HG03060 (cell line): ENCODE data around the gene ME2.
"Not testable (repeated sequence)": the region's sequence is repeated elsewhere in the genome, so short reads cannot be mapped to it uniquely, and the experiment has no call there.

Experiments used
- ATAC-seq: cut with Tn5 transposase; IDR thresholded peaks from one replicate; pipeline ENCODE4 v1.9.1; 2021; ENCODE audit warnings: low read depth, moderate number of reproducible peaks; ENCODE audit not compliant: unreplicated experiment

Gene ME2

DNA sequence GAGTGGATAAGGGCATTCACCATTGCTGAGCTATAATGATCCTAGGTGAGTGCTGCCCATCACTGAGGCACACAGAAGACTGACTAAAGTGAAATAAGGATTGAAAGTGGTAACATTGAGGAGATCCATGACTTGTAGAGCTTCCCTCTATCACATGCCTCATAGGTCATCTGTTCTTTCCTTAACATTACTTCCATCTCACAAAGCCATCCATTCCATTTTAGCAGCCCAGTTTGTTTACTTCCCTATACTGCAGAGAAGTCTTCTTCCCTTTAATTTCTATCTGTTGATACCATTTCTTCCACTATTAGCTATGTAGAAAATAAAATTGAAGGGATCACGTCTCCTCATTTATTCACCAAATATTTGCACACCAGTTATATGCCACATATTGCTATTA, 32.1 kb downstream of the ME2 start:
- no peak for ATAC-seq

DNA sequence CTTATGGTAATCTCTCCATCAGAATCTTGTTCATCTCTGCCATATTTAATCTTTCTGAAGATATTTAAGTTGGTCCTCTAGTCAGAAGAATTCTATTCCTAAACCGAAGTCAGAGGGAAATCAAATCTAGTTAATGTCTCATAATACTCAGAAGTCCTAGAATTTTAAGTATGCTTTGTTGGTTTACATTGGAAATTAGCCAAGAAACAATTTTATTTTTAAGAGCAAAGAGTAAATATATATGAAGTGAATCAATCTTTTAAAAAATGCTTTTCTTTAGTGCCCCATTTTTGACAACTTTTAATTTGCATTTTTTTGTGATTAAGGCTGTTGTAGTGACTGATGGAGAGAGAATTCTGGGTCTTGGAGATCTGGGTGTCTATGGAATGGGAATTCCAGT, 38.1 kb downstream of the ME2 start:
- no peak for ATAC-seq

DNA sequence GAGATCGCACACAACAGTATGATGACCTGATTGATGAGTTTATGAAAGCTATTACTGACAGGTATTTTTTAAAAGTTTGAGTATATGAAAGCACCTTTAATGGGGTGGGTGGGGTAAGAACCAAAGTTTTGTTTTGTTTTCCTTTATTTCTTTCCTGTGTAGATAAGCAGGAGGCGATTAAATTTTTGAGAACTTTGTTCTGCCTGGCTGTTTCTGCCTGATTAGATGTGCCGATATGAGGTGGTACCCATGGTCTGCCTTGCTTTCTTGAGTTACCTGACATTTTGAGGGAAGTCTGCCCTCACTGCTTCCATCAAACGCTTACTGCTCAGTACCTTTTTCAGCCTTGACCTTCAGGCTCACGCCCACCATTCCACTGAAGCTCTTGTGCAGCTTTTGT, 39.2 kb downstream of the ME2 start:
- no peak for ATAC-seq

DNA sequence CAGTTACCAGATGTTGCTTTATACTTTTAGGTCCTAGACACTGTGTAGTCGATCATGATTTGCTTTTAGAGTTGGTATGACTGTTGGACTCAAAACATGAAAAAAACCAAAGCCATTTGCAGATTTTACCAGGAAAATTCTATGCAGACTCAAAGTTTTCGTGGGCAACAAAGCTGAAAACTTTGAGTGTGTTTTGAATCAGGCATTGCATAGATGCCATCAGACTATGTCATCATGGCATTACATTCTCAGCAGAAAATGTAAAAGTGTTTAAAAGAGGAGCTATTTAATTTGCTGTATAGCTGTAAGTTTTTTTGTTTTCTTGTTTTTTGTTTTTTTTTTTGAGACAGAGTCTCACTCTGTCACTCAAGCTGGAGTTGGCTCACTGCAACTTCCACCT, 45.5 kb downstream of the ME2 start:
- ATAC-seq: no peak

DNA sequence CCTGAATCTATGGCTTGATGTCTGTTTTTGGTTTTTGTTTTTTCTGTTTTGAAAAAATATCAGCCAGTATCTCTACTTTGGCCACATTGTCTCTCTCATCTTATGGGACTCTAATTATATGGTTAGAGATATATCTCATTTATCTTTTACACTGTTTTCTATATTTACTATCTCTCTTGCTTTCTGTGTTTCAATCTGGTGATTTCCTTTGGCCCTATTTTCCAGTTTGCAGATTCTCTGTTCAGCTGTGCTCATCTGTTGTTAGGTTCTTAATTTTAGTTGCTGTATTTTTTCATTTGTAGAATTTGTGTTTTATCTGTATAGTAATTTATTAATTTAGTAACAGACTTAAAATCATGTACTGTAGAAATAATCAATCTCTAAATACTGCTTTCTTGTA, 47.6 kb downstream of the ME2 start:
- ATAC-seq: no peak

DNA sequence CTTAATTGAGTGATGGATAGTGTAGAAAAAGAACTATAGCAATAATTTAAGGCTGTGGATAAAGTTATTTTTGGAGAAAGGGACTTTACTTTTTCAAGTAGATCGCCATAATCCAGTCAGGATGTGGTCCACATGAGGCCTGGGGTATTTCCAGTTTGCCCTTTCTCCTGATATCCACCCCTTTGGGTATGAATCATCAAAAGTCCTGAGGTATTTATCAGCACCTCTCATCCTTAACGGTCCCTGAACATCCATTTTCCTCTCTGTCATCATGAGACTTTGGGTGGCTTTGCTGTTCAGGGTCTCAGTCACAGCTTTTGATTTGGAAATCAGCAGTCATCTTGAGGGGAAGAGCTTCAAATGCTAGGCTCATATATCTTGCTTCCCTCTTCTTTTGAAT, 49.6 kb downstream of the ME2 start:
- ATAC-seq: no peak

DNA sequence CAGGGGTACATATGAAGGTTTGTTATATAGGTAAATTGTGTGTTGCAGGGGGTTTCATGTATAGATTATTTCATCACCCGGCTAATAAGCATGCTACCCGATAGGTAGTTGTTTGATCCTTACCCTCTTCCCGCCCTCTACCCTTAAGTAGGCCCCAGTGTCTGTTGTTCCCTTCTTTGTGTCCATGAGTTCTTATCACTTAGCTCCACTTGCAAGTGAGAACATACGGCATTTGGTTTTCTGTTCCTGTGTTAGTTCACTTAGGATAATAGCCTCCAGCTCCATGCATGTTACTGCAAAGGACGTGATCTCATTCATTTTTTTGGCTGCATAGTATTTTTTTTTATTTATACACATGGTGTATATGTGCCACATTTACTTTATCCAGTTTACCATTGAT, 54.8 kb downstream of the ME2 start:
- ATAC-seq: no peak

DNA sequence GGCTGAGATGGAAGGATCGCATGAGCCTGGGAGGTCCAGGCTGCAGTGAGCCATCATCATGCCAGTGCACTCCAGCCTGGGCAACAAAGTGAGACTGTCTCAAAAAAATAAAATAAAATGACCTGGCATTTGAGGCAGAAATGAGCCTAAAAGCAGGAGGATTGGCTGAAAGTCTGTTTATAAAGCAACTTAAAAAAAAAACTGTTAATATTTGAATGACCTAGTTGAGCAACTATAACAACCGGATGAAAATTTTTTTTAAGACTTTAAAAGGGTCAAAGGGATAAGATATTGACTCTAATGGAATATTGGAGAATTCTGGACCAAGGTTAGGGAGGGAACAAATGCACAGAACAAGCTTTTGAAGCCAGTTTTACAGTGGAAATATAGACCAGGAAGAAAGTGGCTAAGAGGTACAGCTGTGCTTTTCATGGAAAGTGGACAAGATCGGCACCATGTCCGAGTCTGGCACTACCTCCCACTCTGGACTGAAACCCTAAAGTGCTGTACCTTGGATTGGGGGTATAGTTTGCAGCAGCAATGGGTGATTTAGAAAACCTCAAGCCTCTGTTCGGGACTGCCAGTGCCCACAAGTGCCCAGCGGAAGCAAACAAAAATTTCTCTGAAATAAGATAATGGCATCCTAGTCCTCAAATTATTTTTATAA, 55.8 kb downstream of the ME2 start:
- no peak for ATAC-seq

DNA sequence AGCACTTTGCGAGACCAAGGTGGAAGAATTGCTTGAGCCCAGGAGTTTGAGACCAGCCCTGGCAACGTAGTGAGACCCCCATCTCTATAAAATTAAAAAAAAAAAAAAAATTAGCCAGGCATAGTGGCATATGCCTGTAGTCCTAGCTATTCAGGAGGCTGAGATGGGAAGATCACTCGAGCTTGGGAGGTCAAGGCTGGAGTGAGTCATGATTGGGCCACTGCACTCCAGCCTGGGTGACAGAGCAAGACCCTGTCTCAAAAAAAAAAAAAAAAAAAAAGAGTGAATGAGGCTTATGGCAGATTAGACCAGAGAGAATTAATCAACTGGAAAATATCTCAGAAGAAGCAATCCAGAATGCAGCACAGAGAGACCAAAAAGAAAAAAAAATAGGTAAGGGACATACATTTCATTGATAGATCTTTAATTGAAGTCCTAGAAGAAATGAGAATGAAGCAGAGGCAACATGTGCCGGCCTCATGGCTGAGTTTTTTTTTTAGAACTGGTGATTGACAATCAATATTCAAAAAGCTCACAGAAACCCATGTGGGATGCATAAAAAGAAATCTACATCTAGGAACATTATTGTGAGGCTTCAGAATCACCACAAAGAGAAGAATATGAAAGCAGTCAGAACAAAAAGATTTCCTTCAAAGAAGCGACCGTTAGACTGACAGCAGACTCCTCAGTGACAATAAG, 56.7 kb downstream of the ME2 start:
- no peak for ATAC-seq

DNA sequence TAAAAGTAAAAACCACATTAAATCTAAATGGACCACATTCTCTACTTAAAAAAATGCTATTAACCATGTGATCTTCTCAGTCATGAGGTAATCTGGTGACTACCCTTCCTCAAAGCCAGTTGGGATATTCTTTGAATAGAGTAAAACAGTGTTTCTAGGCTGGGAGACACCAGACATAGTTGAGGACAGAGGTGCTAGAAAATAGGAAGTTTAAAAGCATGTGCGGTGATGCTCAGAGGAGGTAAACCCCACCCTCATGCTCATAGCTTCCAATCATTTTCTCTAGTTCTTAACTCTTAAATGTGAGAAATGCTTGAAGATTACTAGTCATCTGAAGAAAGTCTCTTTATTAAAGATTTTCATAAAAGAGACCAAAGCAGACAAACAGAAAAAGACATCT, 58.3 kb downstream of the ME2 start:
- ATAC-seq: no peak

DNA sequence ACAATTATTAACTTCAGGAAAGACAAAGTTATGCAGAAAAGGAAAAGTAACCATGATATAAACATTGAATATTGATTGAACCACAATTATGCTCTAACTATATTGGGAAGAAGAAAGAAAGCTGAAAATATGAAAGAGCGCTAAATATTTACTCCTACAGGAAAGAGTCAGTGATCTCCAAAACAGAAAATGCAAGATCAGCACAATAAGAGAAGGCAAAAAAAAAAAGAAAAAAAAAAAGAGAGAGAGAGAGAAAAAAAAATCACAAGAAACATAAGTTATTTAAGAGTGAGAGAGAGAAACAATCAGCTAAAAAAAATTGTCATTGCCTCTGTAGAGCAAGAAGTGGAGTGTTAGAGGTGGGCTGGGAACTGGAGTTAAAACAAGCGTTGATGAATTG, 60.0 kb downstream of the ME2 start:
- ATAC-seq: no peak

DNA sequence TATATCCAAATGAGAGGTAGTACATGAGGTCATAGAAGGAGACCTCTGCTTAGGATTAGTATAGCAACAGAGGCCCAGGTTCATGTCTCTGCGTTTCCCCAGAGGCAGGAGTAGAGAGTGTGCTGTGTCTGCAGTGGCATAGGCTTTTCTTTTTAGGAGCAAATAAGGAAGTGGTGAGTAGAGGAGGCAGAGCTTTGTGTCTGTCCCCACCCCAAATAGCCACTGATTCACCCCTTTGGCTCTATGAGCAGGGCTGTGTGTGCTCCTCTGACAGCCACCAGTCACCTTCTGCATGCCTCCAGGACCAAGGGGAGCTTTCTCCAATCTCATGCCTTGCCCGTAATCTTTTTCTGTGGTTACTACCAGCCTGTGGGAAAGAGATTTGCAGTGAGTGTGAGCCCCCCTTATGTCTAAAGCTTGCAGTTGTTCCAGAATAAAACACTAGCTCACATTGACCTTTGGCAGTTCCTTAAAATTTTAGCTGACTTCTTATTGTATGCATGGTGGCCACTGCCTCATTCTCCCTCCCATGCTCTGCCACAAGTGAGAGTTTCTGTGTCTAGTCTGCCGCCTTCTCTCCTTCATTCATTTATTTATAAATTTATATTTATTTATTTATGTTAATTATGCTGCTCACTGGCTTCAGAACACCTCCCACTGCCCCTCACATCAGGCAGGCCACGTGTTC, 65.5 kb downstream of the ME2 start:
- ATAC-seq: no peak

DNA sequence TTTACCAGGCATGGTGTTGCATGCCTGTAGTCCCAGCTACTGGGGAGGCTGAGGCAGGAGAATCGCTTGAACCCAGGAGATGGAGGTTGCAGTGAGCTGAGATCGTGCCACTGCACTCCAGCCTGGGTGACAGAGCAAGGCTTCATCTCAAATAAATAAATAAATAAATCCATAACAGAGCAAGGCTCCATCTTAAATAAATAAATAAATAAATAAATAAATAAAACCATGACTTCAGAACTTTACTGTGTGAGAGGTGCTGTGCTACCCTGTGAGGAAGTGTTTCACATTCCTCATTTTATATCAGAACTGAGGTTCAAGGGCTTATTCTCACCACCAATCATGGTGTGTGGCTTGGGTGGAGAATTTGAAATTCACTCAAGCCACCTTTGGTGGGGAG, 67.0 kb downstream of the ME2 start:
- ATAC-seq: not testable (repeated sequence)

DNA sequence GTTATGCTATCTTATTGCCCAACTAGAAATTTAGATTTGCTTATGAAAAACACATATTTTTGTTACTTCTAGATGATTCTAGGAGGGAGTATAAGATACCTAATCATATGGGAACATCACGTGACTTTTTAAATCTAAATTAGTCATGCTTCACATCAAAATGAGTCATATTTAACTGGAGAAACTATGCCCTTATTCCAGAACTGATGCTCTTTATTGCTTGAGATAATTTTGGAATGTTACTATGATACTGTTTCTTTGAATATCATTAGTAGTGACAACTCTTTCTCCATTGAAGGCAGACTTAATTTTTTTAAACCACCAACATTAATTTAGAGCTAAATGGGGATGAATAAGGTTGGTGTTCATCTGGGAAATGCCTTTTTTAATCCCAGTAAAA, 69.0 kb downstream of the ME2 start:
- no peak for ATAC-seq

DNA sequence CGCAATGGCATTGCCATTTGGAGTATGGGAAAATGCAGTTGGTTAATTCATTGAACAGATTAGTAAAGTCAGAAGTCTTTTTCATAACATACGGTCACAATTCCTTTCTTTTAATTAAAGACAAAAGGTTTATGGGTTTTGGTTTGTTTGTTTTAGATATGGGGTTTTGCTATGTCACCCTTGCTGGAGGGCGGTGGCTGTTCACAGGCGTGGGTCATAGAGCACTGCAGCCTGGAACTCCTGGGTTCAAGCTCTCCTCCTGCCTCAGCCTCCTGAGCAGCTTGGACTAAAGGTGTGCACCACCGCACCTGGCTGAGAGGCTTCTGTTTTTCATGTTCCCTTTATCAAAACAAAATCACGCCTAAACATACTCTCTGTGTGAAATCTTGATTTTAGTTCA, 70.3 kb downstream of the ME2 start:
- no peak for ATAC-seq

DNA sequence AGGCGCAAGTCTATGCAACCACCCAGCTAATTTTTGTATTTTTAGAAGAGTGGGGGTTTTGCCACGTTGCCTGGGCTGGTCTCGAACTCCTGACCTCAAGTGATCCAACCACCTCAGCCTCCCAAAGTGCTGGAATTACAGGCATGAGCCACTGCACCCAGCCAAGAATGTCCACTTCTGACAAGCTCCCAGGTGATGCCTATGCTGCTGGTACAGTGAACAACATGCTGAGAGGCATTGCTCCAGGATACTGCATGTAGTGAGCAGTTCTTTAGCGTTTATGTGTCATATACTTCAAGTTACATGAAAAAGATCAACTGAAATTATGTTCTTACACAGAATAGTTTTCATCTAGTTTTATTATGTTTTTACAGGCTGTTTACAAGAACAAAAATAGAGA, 71.7 kb downstream of the ME2 start:
- ATAC-seq: no peak

DNA sequence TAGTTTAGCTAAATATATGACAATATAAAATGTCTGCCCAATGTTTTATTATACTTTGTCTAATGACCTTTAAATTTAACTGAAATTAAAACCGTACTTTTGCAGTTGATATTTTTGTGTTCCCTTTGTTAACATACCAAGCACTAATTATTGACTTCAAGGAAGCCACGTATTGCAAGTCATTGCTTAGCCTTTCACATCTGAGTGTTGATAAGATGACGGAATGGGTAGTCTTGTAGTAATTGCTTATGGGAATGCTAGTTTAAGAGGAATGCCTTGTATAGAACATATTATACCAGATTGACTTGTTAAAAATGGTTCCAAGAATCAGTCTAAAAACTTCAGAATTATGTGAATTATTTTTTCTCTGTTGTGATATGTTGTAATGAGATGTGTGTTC, 74.9 kb downstream of the ME2 start:
- ATAC-seq: no peak

DNA sequence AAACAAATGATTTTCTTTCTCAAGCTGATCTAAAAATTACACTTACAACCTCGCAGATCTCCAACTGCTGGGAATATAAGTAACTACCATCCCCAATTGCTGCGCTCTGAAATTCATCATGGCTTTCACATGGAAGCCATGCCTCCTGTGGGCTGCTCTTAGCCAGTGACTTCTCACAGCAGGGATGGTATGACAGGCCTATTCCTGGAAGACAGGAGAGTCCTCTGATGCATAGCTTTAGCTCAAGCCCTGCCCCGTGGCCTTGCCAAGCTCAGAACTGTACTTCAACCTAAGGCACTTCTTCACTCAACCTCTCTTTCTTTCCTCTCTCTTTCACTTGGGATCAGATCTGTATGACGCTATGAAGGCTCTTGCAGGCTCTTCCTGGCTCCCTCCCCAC, 76.3 kb downstream of the ME2 start:
- no peak for ATAC-seq

DNA sequence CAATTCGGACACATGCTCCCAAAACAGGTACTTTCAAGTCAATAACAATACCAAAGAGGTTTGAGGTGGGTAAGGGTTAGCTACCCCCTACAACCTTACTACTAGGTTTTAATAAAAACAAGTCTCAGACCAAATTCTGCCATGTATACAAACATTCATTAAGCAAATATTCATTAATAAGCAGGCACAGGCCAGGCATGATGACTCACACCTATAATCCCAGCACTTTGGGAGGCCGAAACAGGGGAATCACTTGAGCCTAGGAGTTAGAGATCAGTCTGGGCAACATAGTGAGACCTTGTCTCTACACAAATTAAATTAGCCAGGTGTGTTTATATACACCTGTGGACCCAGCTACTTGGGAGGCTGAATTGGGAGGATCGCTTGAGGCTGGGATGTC, 77.2 kb downstream of the ME2 start:
- no peak for ATAC-seq

DNA sequence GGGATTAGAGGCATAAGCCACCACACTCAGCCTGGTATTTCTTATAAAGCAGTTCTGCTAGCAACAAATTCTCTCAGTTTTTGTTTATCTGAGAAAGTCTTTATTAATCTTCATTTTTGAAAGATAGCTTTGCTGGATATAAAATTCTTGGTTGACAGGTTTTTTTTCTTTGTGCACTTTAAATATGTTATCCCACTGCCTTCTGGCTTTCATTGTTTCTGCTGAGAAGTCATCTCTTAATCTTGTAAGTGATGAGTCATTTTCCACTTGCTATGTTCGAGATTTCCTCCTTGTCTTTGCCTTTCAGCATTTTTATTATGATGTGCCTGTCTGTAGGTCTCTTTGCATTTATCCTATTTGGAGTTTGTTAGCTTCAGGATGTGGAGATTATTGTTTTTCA, 83.1 kb downstream of the ME2 start:
- no peak for ATAC-seq

DNA sequence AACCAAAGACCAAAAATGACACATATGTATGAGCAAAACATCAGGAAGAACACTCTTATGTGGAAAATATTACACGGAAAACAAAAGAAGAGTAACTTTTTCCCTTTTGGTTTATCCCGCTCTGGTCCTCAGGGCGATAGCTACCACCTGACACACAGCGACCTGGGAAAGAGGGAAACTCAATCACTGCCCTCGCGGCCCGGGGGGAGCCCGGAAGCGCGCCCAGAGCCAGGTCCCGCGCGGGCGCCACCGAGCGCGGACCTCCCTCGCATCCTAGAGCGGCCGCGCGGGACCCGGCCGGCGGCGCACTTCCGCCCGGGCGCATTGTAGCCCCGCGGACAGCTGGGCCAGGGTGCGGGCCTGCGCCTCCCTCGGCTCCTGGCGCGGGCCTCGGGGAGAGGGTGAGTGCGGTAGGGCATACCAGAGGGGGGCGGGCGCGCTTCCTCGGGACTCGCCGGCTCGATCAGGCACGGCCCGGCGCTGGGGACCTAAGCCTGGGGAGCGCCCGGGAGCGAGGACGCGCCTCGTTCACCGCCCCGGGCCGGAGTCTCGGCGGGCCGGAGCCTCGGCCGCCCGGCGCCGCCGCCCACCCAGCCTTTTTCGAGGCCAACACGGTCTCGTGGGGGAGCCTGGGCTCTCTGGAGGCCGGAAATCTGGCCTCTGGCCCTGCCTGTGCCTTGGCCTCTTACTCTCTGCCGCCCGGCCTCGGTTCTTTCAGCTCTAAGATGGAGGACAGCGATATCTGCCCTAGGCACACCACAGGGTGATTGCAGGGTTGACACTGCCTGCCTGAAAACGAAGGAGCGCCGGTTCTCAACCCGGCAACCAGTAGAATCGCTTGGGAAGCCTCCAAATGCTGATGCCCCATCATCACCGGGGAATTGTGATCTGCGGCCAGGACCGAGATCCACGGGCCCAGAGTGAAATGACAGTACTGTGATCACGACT, 89.1 kb downstream of the ME2 start, which contains the start of gene ELAC1:
ELAC1 (plus strand) TSS at position 327 of the 948 bp plus-strand sequence. CDS start 6,365 bp downstream, outside the sequence.
- peak; percentile 42 for ATAC-seq
